ENCODE data around the gene NSD2. TPM values are rescaled to one million over a fixed set of nuclear protein-coding genes. Genes with fewer than 3 reads are reported as not detected.

Gene NSD2
- total and polyA plus RNA-seq, 4 donors: 5.1 to 71.5 (median 11.6) TPM

GRCh38 chr4:1978741-1979476, 107.7 kb downstream of the NSD2 start:
- Histone ChIP-seq H3K27me3 (ENCODE audit: control insufficient read depth in 4 of 4, insufficient read depth in 4 of 4, low read length in 3 of 4) (no peaks in the 10 kb centered on the region), H3K9ac (ENCODE audit: low read depth in 1 of 2, low read length in 2 of 2) (no peak overlapping the region), H3K4me1 (ENCODE audit: control insufficient read depth in 4 of 4, insufficient read depth in 4 of 4, low read length in 3 of 4) (no peaks in the 10 kb centered on the region), H3K27ac (ENCODE audit: low read depth in 1 of 2, low read length in 2 of 2) (no peak overlapping the region), H3K36me3 (ENCODE audit: control insufficient read depth in 4 of 4, insufficient read depth in 3 of 4, low read depth in 1 of 4, low read length in 3 of 4) (peaks cover 24 to 79% (median 33%) of the 10 kb centered on the region in 4 donors), H3K4me3 (ENCODE audit: low read depth in 1 of 3, low read length in 3 of 3) (no peak overlapping the region), H3K9me3 (ENCODE audit: control insufficient read depth in 4 of 4, low read length in 3 of 4) (no peaks in the 10 kb centered on the region)
- whole genome bisulfite sequencing: 96% methylated on average over 45 of the region's 45 CpGs
- peak; percentile 30 for DNase-seq (ENCODE audit: low spot score)
- TF ChIP-seq ZBTB33 (IDR thresholded peaks at IDR 0.05): no peak
- no peak for TF ChIP-seq MAX (IDR thresholded peaks at IDR 0.05)
- TF ChIP-seq GABPA (IDR thresholded peaks at IDR 0.05 in 1 of 2, conservative IDR thresholded peaks at IDR 0.05 in 1 of 2): no peak
- no peak for TF ChIP-seq RAD21 (IDR thresholded peaks at IDR 0.05)
- no peak for TF ChIP-seq HNF4G (IDR thresholded peaks at IDR 0.05)
- no peak for TF ChIP-seq SP1 (IDR thresholded peaks at IDR 0.05)
- TF ChIP-seq CTCF (IDR thresholded peaks at IDR 0.05; ENCODE audit: low read depth, low read length, missing input control): no peak
- TF ChIP-seq NR2F2 (IDR thresholded peaks at IDR 0.05): no peak
- TF ChIP-seq JUND (IDR thresholded peaks at IDR 0.05): no peak

GRCh38 chr4:1979477-1980196, 108.4 kb downstream of the NSD2 start:
- no peak overlapping the region for H3K27ac ChIP-seq (ENCODE audit: low read depth in 1 of 2, low read length in 2 of 2)
- peak; percentile 19 for DNase-seq (ENCODE audit: low spot score)
- H3K27me3 ChIP-seq (ENCODE audit: control insufficient read depth in 4 of 4, insufficient read depth in 4 of 4, low read length in 3 of 4): no peaks in the 10 kb centered on the region
- no peaks in the 10 kb centered on the region for H3K4me1 ChIP-seq (ENCODE audit: control insufficient read depth in 4 of 4, insufficient read depth in 4 of 4, low read length in 3 of 4)
- H3K4me3 ChIP-seq (ENCODE audit: low read depth in 1 of 3, low read length in 3 of 3): no peak overlapping the region
- peaks cover 24 to 85% (median 34%) of the 10 kb centered on the region in 4 donors for H3K36me3 ChIP-seq (ENCODE audit: control insufficient read depth in 4 of 4, insufficient read depth in 3 of 4, low read depth in 1 of 4, low read length in 3 of 4)
- H3K9ac ChIP-seq (ENCODE audit: low read depth in 1 of 2, low read length in 2 of 2): no peak overlapping the region
- 94% methylated on average over 22 of the region's 22 CpGs for WGBS
- no peaks in the 10 kb centered on the region for H3K9me3 ChIP-seq (ENCODE audit: control insufficient read depth in 4 of 4, low read length in 3 of 4)
- TF ChIP-seq YY1 (IDR thresholded peaks at IDR 0.05) (no peak), GABPA (IDR thresholded peaks at IDR 0.05 in 1 of 2, conservative IDR thresholded peaks at IDR 0.05 in 1 of 2) (no peak), RAD21 (IDR thresholded peaks at IDR 0.05) (no peak), MAX (IDR thresholded peaks at IDR 0.05) (no peak), CTCF (IDR thresholded peaks at IDR 0.05; ENCODE audit: low read depth, low read length, missing input control) (no peak), FOXA1 (IDR thresholded peaks at IDR 0.05) (no peak), RXRA (IDR thresholded peaks at IDR 0.05) (no peak), REST (IDR thresholded peaks at IDR 0.05) (no peak), SP1 (IDR thresholded peaks at IDR 0.05) (no peak), HNF4G (IDR thresholded peaks at IDR 0.05) (no peak), ZBTB33 (IDR thresholded peaks at IDR 0.05) (no peak), EGR1 (IDR thresholded peaks at IDR 0.05; ENCODE audit: low read depth in 2 of 2) (no peak), TAF1 (conservative IDR thresholded peaks at IDR 0.05) (no peak), NR2F2 (IDR thresholded peaks at IDR 0.05) (no peak), ATF3 (IDR thresholded peaks at IDR 0.05) (no peak), JUND (IDR thresholded peaks at IDR 0.05) (no peak)

Data from liver (tissue), 9 donors.